ENCODE results near the gene SORBS1. TPM values are rescaled to one million over a fixed set of nuclear protein-coding genes. Genes with fewer than 3 reads are reported as not detected.

The SORBS1 gene
- total and polyA plus RNA-seq, 4 experiments from 2014 or later = 0.67 to 0.93 (median 0.75) TPM; not detected in 1

- Histone ChIP-seq H3K27ac (ENCODE audit: low read depth, low read length) (no peak overlapping the region), H3K4me1 (ENCODE audit: insufficient read depth, low read length) (no peaks in the 10 kb centered on the region), H3K4me3 (ENCODE audit: low read length in 2 of 2) (no peak overlapping the region), H3K36me3 (ENCODE audit: insufficient read depth, low read length) (no peaks in the 10 kb centered on the region), H3K27me3 (ENCODE audit: insufficient read depth, low read length) (no peaks in the 10 kb centered on the region), H3K9me3 (ENCODE audit: control insufficient read depth in 1 of 2, low read length in 2 of 2) (no peaks in the 10 kb centered on the region)
- H3K4me3 Mint-ChIP-seq = no peak overlapping the region
- ChIA-PET POLR2A (ENCODE audit: partially characterized antibody) (no interaction called here), CTCF (ENCODE audit: partially characterized antibody) (interaction anchor here (2.5 kb wide), 1 partner anchor 20 kb away, joined by 19 read pairs; no protein-coding TSS in a partner anchor)
- no peak for DNase-seq
- H3K36me3 Mint-ChIP-seq = no peaks in the 10 kb centered on the region
- H3K4me1 Mint-ChIP-seq = no peaks in the 10 kb centered on the region
- intact Hi-C loops (cut with micrococcal nuclease) = no loop called here
- peaks cover 5 to 9% of the 10 kb centered on the region in 2 donors for H3K27me3 Mint-ChIP-seq
- no peak overlapping the region for H3K27ac Mint-ChIP-seq
- H3K9me3 Mint-ChIP-seq = no peaks in the 10 kb centered on the region
These were observed 110.0 kb downstream of the SORBS1 start for GRCh38 chr10:95451150-95451549.

GRCh38 chr10:95450188-95450587 lies 111.0 kb downstream of the SORBS1 start:
- H3K27ac ChIP-seq (ENCODE audit: low read depth, low read length) = no peak overlapping the region
- Mint-ChIP-seq H3K4me1 (peaks cover 0 to 1% (median 0%) of the 10 kb centered on the region in 4 donors), H3K9me3 (no peaks in the 10 kb centered on the region), H3K36me3 (no peaks in the 10 kb centered on the region), H3K4me3 (no peak overlapping the region), H3K27ac (no peak overlapping the region), H3K27me3 (peaks cover 2 to 7% of the 10 kb centered on the region in 2 donors)
- POLR2A ChIA-PET (ENCODE audit: partially characterized antibody) = no interaction called here
- intact Hi-C loops (cut with micrococcal nuclease) = no loop called here
- H3K36me3 ChIP-seq (ENCODE audit: insufficient read depth, low read length) = no peaks in the 10 kb centered on the region
- H3K4me1 ChIP-seq (ENCODE audit: insufficient read depth, low read length) = no peaks in the 10 kb centered on the region
- H3K9me3 ChIP-seq (ENCODE audit: control insufficient read depth in 1 of 2, low read length in 2 of 2) = no peaks in the 10 kb centered on the region
- H3K4me3 ChIP-seq (ENCODE audit: low read length in 2 of 2) = no peak overlapping the region
- no peak for DNase-seq
- H3K27me3 ChIP-seq (ENCODE audit: insufficient read depth, low read length) = no peaks in the 10 kb centered on the region
- CTCF ChIA-PET (ENCODE audit: partially characterized antibody) = interaction anchor here (2.5 kb wide), 1 partner anchor 19 kb away, joined by 19 read pairs; no protein-coding TSS in a partner anchor

DNA sequence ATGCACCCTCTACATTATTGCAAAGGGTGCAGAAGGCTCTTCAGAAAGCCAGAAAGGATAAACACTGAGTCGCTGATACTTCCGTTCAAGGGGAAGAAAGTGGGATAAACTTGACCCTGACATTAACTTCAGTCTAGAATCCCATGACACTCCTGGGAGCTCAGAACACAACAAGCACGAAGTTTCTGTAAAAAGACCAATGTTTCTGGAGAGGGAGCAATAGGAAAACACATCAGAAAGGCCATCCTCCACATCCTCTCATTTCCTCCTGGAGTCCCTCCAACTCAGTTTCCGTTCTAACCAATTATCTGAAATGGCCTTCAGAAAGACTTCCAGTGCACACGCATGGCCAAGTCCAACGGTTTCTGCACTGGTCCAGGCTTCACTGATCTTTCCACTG lies 113.5 kb downstream of the SORBS1 start:
- H3K27ac Mint-ChIP-seq = no peak overlapping the region
- intact Hi-C loops (cut with micrococcal nuclease) = no loop called here
- DNase-seq = no peak

DNA sequence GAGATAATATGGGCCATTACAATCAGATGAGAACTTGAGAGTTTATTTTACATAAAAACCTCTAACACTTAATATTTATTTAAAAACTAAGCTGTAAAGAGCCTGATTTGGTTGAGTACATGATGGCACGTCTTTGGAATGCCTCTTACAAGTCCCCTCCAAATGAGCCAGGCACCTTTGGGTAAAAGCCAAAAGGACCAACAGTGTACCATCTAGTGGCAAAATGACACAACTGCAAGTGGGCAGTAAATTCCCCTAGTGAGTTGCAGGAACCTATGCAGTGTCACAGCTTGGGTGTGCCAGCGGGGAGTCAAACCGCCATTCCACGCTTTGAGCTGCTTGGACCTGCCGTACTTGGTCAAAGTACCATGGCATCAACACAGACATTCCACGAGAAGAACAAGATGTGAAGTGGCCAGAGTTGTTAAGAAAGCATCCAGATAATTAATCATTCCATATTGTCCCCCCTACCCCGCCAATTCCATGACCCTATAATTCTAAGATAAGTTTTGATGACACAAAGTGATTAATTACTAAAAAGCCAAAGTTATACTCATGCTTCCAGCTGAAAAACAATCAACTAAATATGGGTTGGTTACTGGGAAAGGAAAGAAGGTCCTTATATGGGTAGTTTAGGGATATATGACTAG lies 115.2 kb downstream of the SORBS1 start:
- Mint-ChIP-seq H3K4me3 (no peak overlapping the region), H3K4me1 (peaks cover 3 to 5% (median 4%) of the 10 kb centered on the region in 4 donors), H3K27me3 (peaks cover 2 to 4% of the 10 kb centered on the region in 2 donors), H3K9me3 (no peaks in the 10 kb centered on the region), H3K27ac (no peak overlapping the region), H3K36me3 (no peaks in the 10 kb centered on the region)
- Histone ChIP-seq H3K36me3 (ENCODE audit: insufficient read depth, low read length) (no peaks in the 10 kb centered on the region), H3K4me3 (ENCODE audit: low read length in 2 of 2) (no peak overlapping the region), H3K9me3 (ENCODE audit: control insufficient read depth in 1 of 2, low read length in 2 of 2) (no peaks in the 10 kb centered on the region), H3K27me3 (ENCODE audit: insufficient read depth, low read length) (no peaks in the 10 kb centered on the region), H3K4me1 (ENCODE audit: insufficient read depth, low read length) (no peaks in the 10 kb centered on the region), H3K27ac (ENCODE audit: low read depth, low read length) (no peak overlapping the region)
- ChIA-PET CTCF (ENCODE audit: partially characterized antibody) (interaction anchor here (0.6 to 12.7 kb wide), 12 partner anchors 8 to 158 kb away, joined by 3 to 158 read pairs (median 4); no protein-coding TSS in a partner anchor), POLR2A (ENCODE audit: partially characterized antibody) (no interaction called here)
- intact Hi-C loops (cut with micrococcal nuclease) = no loop called here
- peak in 4 of 5 donors; percentile 3 to 15 (median 12) for DNase-seq

More for the DNA sequence above, 113.5 kb downstream of the SORBS1 start:
- H3K27ac ChIP-seq (ENCODE audit: low read depth, low read length) = no peak overlapping the region
- H3K4me3 ChIP-seq (ENCODE audit: low read length in 2 of 2) = no peak overlapping the region
- H3K36me3 Mint-ChIP-seq = no peaks in the 10 kb centered on the region
- no peaks in the 10 kb centered on the region for H3K4me1 ChIP-seq (ENCODE audit: insufficient read depth, low read length)
- H3K4me3 Mint-ChIP-seq = no peak overlapping the region
- H3K4me1 Mint-ChIP-seq = peaks cover 0 to 1% (median 0%) of the 10 kb centered on the region in 4 donors
- H3K27me3 Mint-ChIP-seq = peaks cover 2 to 4% of the 10 kb centered on the region in 2 donors
- H3K9me3 ChIP-seq (ENCODE audit: control insufficient read depth in 1 of 2, low read length in 2 of 2) = no peaks in the 10 kb centered on the region
- no peaks in the 10 kb centered on the region for H3K9me3 Mint-ChIP-seq
- H3K36me3 ChIP-seq (ENCODE audit: insufficient read depth, low read length) = no peaks in the 10 kb centered on the region
- ChIA-PET CTCF (ENCODE audit: partially characterized antibody) (interaction anchor here (2.5 to 12.7 kb wide), 2 partner anchors 10 to 18 kb away, joined by 12 to 158 read pairs; no protein-coding TSS in a partner anchor), POLR2A (ENCODE audit: partially characterized antibody) (no interaction called here)
- no peaks in the 10 kb centered on the region for H3K27me3 ChIP-seq (ENCODE audit: insufficient read depth, low read length)

DNA sequence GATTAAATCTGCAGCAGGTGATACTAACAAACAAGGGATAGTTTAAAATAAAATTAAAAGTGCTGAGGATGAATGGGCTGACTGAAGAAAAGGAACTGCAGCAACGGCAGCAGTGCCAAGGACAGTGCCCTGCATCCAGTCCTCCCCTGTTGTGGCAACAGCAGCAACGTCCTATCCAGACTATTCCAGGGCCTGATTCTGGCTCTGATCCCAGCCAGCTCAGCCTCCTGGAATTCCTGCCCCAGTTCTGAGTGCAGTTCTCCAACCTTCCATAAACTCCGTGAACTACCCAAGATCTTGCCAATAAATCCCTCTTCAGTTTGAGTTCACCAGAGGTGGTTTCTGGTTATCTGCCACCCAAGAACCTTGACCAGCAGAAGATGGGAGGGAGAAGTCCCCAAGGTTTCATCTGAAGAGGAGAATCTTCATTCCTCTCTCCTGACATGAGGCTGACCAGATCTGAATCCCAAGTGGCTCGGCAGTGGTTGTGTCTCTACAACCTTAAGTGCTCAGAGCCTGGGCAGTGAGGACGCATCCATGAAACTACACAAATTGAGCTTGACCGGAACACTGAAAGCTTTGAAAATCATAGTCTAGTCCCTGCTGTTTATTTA lies 115.8 kb downstream of the SORBS1 start:
- H3K4me1 Mint-ChIP-seq = peaks cover 6 to 8% (median 6%) of the 10 kb centered on the region in 4 donors
- intact Hi-C loops (cut with micrococcal nuclease) = no loop called here
- ChIA-PET POLR2A (ENCODE audit: partially characterized antibody) (no interaction called here), CTCF (ENCODE audit: partially characterized antibody) (interaction anchor here (0.8 to 12.7 kb wide), 11 partner anchors 8 to 159 kb away, joined by 3 to 158 read pairs (median 4); no protein-coding TSS in a partner anchor)
- H3K27ac ChIP-seq (ENCODE audit: low read depth, low read length) = no peak overlapping the region
- no peaks in the 10 kb centered on the region for H3K36me3 Mint-ChIP-seq
- H3K27ac Mint-ChIP-seq = no peak overlapping the region
- H3K9me3 ChIP-seq (ENCODE audit: control insufficient read depth in 1 of 2, low read length in 2 of 2) = no peaks in the 10 kb centered on the region
- H3K4me3 Mint-ChIP-seq = no peak overlapping the region
- no peaks in the 10 kb centered on the region for H3K9me3 Mint-ChIP-seq
- no peak for DNase-seq
- no peaks in the 10 kb centered on the region for H3K36me3 ChIP-seq (ENCODE audit: insufficient read depth, low read length)
- no peak overlapping the region for H3K4me3 ChIP-seq (ENCODE audit: low read length in 2 of 2)
- no peaks in the 10 kb centered on the region for H3K27me3 ChIP-seq (ENCODE audit: insufficient read depth, low read length)
- H3K27me3 Mint-ChIP-seq = peaks cover 2 to 4% of the 10 kb centered on the region in 2 donors
- no peaks in the 10 kb centered on the region for H3K4me1 ChIP-seq (ENCODE audit: insufficient read depth, low read length)

DNA sequence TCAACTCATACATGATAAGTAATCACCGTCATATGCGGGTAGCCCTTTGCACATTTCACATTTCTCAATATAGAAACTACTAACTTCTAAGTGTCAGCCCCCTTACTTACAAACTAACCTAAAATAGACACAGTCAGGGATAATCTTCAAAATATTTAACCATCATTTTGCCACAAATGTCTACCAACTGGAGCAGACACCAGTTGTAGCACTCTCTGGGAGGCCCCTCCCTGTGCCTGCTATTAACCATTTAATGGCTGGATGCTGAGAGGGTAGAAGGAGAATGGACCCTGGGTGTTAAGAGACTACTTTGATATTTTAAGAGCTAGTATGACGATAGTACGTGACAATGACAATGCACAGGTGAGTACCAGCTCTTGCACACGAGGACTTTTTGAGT lies 116.4 kb downstream of the SORBS1 start:
- POLR2A ChIA-PET (ENCODE audit: partially characterized antibody) = no interaction called here
- H3K27ac Mint-ChIP-seq = no peak overlapping the region
- H3K27ac ChIP-seq (ENCODE audit: low read depth, low read length) = no peak overlapping the region
- no peaks in the 10 kb centered on the region for H3K9me3 Mint-ChIP-seq
- DNase-seq = no peak
- no peaks in the 10 kb centered on the region for H3K36me3 ChIP-seq (ENCODE audit: insufficient read depth, low read length)
- H3K4me1 Mint-ChIP-seq = peaks cover 6 to 8% (median 6%) of the 10 kb centered on the region in 4 donors
- H3K36me3 Mint-ChIP-seq = no peaks in the 10 kb centered on the region
- peaks cover 2 to 4% of the 10 kb centered on the region in 2 donors for H3K27me3 Mint-ChIP-seq
- CTCF ChIA-PET (ENCODE audit: partially characterized antibody) = interaction anchor here (0.9 to 12.7 kb wide), 4 partner anchors 15 to 40 kb away, joined by 3 to 158 read pairs (median 4); no protein-coding TSS in a partner anchor
- no peak overlapping the region for H3K4me3 Mint-ChIP-seq
- no peaks in the 10 kb centered on the region for H3K27me3 ChIP-seq (ENCODE audit: insufficient read depth, low read length)
- no peak overlapping the region for H3K4me3 ChIP-seq (ENCODE audit: low read length in 2 of 2)
- intact Hi-C loops (cut with micrococcal nuclease) = no loop called here
- no peaks in the 10 kb centered on the region for H3K9me3 ChIP-seq (ENCODE audit: control insufficient read depth in 1 of 2, low read length in 2 of 2)
- no peaks in the 10 kb centered on the region for H3K4me1 ChIP-seq (ENCODE audit: insufficient read depth, low read length)

GRCh38 chr10:95443636-95444035 lies 117.5 kb downstream of the SORBS1 start:
- Histone ChIP-seq H3K27me3 (ENCODE audit: insufficient read depth, low read length) (no peaks in the 10 kb centered on the region), H3K36me3 (ENCODE audit: insufficient read depth, low read length) (no peaks in the 10 kb centered on the region), H3K27ac (ENCODE audit: low read depth, low read length) (no peak overlapping the region), H3K9me3 (ENCODE audit: control insufficient read depth in 1 of 2, low read length in 2 of 2) (no peaks in the 10 kb centered on the region), H3K4me3 (ENCODE audit: low read length in 2 of 2) (no peak overlapping the region), H3K4me1 (ENCODE audit: insufficient read depth, low read length) (no peaks in the 10 kb centered on the region)
- Mint-ChIP-seq H3K27ac (no peak overlapping the region), H3K4me3 (no peak overlapping the region), H3K36me3 (no peaks in the 10 kb centered on the region), H3K27me3 (peaks cover 2 to 4% of the 10 kb centered on the region in 2 donors), H3K4me1 (peaks cover 6 to 8% (median 6%) of the 10 kb centered on the region in 4 donors), H3K9me3 (no peaks in the 10 kb centered on the region)
- DNase-seq = no peak
- ChIA-PET POLR2A (ENCODE audit: partially characterized antibody) (no interaction called here), CTCF (ENCODE audit: partially characterized antibody) (interaction anchor here (12.7 kb wide), 1 partner anchor 14 kb away, joined by 158 read pairs; no protein-coding TSS in a partner anchor)
- intact Hi-C loops (cut with micrococcal nuclease) = no loop called here

All from CD4-positive, alpha-beta memory T cell (primary cell).